WTC11 (cell line): ENCODE data around the gene KBTBD12. TPM values are rescaled to one million over a fixed set of nuclear protein-coding genes. Genes with fewer than 3 reads are reported as not detected.

Experiments
- ATAC-seq: fragments of 200-7000 bp; cut with Tn5 transposase; 2 replicates; pipeline ENCODE4 v1.10.0; 2021; ENCODE audit warnings: mild to moderate bottlenecking, moderate library complexity
- CTCF ChIA-PET: fragments of 300-600 bp; sonication (Branson Sonifier 250); formaldehyde crosslinking; loops from one replicate; lab custom pipeline; 2021; ENCODE audit warnings: antibody characterized with exemption; lab: Charles Lee
- POLR2A ChIA-PET: fragments of 350-600 bp; sonication (Branson Sonifier 250); formaldehyde crosslinking; loops from one replicate; lab custom pipeline; 2021; ENCODE audit warnings: antibody characterized with exemption; lab: Charles Lee
- DNase-seq: peaks from one replicate; pipeline ENCODE4 v3.0.0; 2021; ENCODE audit warnings: low spot score
- H3K27ac Mint-ChIP-seq: 2 replicates; pipeline ENCODE4 v1.8.0; 2021; ENCODE audit warnings: mixed read lengths
- H3K27me3 Mint-ChIP-seq: 2 replicates; pipeline ENCODE4 v1.8.0; 2021; ENCODE audit warnings: low read depth, mild to moderate bottlenecking, moderate library complexity, mixed read lengths
- H3K36me3 Mint-ChIP-seq: 2 replicates; pipeline ENCODE4 v1.8.0; 2021; ENCODE audit warnings: mixed read lengths
- H3K4me1 Mint-ChIP-seq: 2 replicates; pipeline ENCODE4 v1.8.0; 2022; ENCODE audit warnings: mixed read lengths
- H3K4me3 Mint-ChIP-seq: 2 replicates; pipeline ENCODE4 v1.8.0; 2021; ENCODE audit warnings: mild to moderate bottlenecking, moderate library complexity, mixed read lengths
- H3K9me3 Mint-ChIP-seq: 2 replicates; pipeline ENCODE4 v1.8.0; 2021; ENCODE audit warnings: mixed read lengths
- E2F4 ChIP-seq: sonication (generic); formaldehyde crosslinking; IDR thresholded peaks from 2 replicates; pipeline ENCODE4 v1.8.1; 2022; ENCODE audit warnings: low read depth, mild to moderate bottlenecking, moderate library complexity, missing genetic modification reagents, borderline replicate concordance
- E2F5 ChIP-seq: sonication (generic); formaldehyde crosslinking; IDR thresholded peaks from 2 replicates; pipeline ENCODE4 v1.8.1; 2022; ENCODE audit warnings: mild to moderate bottlenecking, moderate library complexity, missing genetic modification reagents
- JUN ChIP-seq: sonication (generic); formaldehyde crosslinking; IDR thresholded peaks from 2 replicates; pipeline ENCODE4 v1.8.0; 2023; ENCODE audit warnings: mild to moderate bottlenecking, missing genetic modification reagents
- NFATC4 ChIP-seq: fragments of 250-450 bp; sonication (Bioruptor Pico); IDR thresholded peaks from 2 replicates; pipeline ENCODE4 v1.9.0; 2021; ENCODE audit warnings: mild to moderate bottlenecking
- NFE2L1 ChIP-seq: sonication (generic); formaldehyde crosslinking; IDR thresholded peaks from 2 replicates; pipeline ENCODE4 v1.8.1; 2023; ENCODE audit warnings: missing genetic modification reagents
- NR1H2 ChIP-seq: sonication (generic); formaldehyde crosslinking; IDR thresholded peaks from 2 replicates; pipeline ENCODE4 v1.9.0; 2021; ENCODE audit warnings: mild to moderate bottlenecking, moderate library complexity, missing genetic modification reagents
- PREB ChIP-seq: sonication (generic); formaldehyde crosslinking; IDR thresholded peaks from 2 replicates; pipeline ENCODE4 v1.8.1; 2022; ENCODE audit warnings: mild to moderate bottlenecking, missing genetic modification reagents, moderate library complexity, borderline replicate concordance
- SMAD3 ChIP-seq: sonication (generic); formaldehyde crosslinking; IDR thresholded peaks from 2 replicates; pipeline ENCODE4 v1.8.0; 2022; ENCODE audit warnings: missing genetic modification reagents, mild to moderate bottlenecking, borderline replicate concordance
- SMAD4 ChIP-seq: sonication (generic); formaldehyde crosslinking; IDR thresholded peaks from 2 replicates; pipeline ENCODE4 v1.8.0; 2022; ENCODE audit warnings: mild to moderate bottlenecking, missing genetic modification reagents
- ZNF138 ChIP-seq: sonication (generic); formaldehyde crosslinking; conservative IDR thresholded peaks from 2 replicates; pipeline ENCODE4 v1.8.1; 2022; ENCODE audit warnings: mild to moderate bottlenecking, moderate library complexity, missing genetic modification reagents
- ZNF263 ChIP-seq: sonication (generic); formaldehyde crosslinking; IDR thresholded peaks from 2 replicates; pipeline ENCODE4 v1.8.1; 2022; ENCODE audit warnings: low read depth, mild to moderate bottlenecking, moderate library complexity, missing genetic modification reagents
- total RNA-seq: library from RNA; stranded (reverse); gene quantifications from 3 replicates; pipeline ENCODE4 v1.2.3, GENCODE V29; 2021
- TF ChIP-seq, protein P1 (sequence below): sonication (generic); formaldehyde crosslinking; conservative IDR thresholded peaks from 2 replicates; pipeline ENCODE4 v1.8.1; 2023; ENCODE audit warnings: mild to moderate bottlenecking, low read depth, missing genetic modification reagents, moderate library complexity
- TF ChIP-seq, protein P2 (sequence below): sonication (generic); formaldehyde crosslinking; IDR thresholded peaks from 2 replicates; pipeline ENCODE4 v1.8.0; 2022; ENCODE audit warnings: mild to moderate bottlenecking, missing genetic modification reagents
- TF ChIP-seq, protein P3 (sequence below): sonication (generic); formaldehyde crosslinking; conservative IDR thresholded peaks from 2 replicates; pipeline ENCODE4 v1.8.1; 2022; ENCODE audit warnings: mild to moderate bottlenecking, missing genetic modification reagents

The KBTBD12 gene
- total RNA-seq, 1 experiment from 2014 or later, result 0.22 TPM

- no peak for TF ChIP-seq ZNF263 (CRISPR knock-in tag)
- TF ChIP-seq JUN (CRISPR knock-in tag), result no peak
- TF ChIP-seq, protein P1, sequence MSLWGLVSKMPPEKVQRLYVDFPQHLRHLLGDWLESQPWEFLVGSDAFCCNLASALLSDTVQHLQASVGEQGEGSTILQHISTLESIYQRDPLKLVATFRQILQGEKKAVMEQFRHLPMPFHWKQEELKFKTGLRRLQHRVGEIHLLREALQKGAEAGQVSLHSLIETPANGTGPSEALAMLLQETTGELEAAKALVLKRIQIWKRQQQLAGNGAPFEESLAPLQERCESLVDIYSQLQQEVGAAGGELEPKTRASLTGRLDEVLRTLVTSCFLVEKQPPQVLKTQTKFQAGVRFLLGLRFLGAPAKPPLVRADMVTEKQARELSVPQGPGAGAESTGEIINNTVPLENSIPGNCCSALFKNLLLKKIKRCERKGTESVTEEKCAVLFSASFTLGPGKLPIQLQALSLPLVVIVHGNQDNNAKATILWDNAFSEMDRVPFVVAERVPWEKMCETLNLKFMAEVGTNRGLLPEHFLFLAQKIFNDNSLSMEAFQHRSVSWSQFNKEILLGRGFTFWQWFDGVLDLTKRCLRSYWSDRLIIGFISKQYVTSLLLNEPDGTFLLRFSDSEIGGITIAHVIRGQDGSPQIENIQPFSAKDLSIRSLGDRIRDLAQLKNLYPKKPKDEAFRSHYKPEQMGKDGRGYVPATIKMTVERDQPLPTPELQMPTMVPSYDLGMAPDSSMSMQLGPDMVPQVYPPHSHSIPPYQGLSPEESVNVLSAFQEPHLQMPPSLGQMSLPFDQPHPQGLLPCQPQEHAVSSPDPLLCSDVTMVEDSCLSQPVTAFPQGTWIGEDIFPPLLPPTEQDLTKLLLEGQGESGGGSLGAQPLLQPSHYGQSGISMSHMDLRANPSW (CRISPR knock-in tag), result no peak
These were observed 28.1 kb upstream of the KBTBD12 start (continued) for GRCh38 chr3:127886956-127887231.

DNA sequence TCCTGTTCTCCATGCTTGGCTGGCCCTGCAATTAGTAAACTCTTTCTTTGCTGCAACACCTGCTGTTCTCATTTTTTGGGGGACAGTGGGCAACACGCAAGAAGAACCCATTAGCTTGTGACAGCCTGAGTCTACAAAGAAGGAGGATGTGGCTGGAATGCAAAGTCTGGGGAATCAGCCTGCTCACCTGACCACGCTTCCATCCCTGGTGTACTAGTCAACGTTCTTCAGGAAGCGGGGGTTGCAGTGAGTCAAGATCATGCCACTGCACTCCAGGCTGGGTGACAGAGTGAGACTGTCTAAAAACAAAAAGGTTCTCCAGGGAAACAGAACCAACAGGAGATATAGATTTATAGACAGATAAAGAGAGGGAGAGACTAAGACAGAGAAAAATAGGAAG is 27.7 kb upstream of the KBTBD12 start:
- peaks cover 12% of the 10 kb centered on the region for H3K36me3 Mint-ChIP-seq

GRCh38 chr3:127888156-127888555 is 26.9 kb upstream of the KBTBD12 start:
- peaks cover 10% of the 10 kb centered on the region; the same call in 1 of the 2 replicates for H3K4me1 Mint-ChIP-seq

More for the DNA sequence above, 27.7 kb upstream of the KBTBD12 start:
- ChIA-PET CTCF (no interaction called here), POLR2A (no interaction called here)
- H3K4me3 Mint-ChIP-seq, result no peak overlapping the region
- TF ChIP-seq, protein P2, sequence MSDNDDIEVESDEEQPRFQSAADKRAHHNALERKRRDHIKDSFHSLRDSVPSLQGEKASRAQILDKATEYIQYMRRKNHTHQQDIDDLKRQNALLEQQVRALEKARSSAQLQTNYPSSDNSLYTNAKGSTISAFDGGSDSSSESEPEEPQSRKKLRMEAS (CRISPR knock-in tag), result no peak
- TF ChIP-seq NR1H2 (CRISPR knock-in tag) (no peak), SMAD4 (CRISPR knock-in tag) (no peak)
- no peaks in the 10 kb centered on the region; the same call in 1 of the 2 replicates for H3K27me3 Mint-ChIP-seq
- peaks cover 24% of the 10 kb centered on the region for H3K9me3 Mint-ChIP-seq
- H3K27ac Mint-ChIP-seq, result no peak overlapping the region
- ATAC-seq (no peak), DNase-seq (no peak)
- peaks cover 10% of the 10 kb centered on the region; the same call in 1 of the 2 replicates for H3K4me1 Mint-ChIP-seq

More at GRCh38 chr3:127888156-127888555, 26.9 kb upstream of the KBTBD12 start:
- ChIA-PET CTCF (interaction anchor here (1.3 kb wide), 1 partner anchor 72 kb away, joined by 3 read pairs; no protein-coding TSS in a partner anchor), POLR2A (no interaction called here)
- ATAC-seq (no peak), DNase-seq (no peak)
- TF ChIP-seq ZNF138 (CRISPR knock-in tag) (no peak), SMAD3 (CRISPR knock-in tag) (no peak), E2F5 (CRISPR knock-in tag) (no peak), NFATC4 (CRISPR knock-in tag) (no peak), E2F4 (CRISPR knock-in tag) (no peak), NFE2L1 (CRISPR knock-in tag) (no peak), JUN (CRISPR knock-in tag) (no peak), PREB (no peak)
- TF ChIP-seq, protein P3, sequence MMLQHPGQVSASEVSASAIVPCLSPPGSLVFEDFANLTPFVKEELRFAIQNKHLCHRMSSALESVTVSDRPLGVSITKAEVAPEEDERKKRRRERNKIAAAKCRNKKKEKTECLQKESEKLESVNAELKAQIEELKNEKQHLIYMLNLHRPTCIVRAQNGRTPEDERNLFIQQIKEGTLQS (CRISPR knock-in tag), result no peak
- Mint-ChIP-seq H3K36me3 (peaks cover 12% of the 10 kb centered on the region), H3K27me3 (no peaks in the 10 kb centered on the region; the same call in 1 of the 2 replicates), H3K4me3 (no peak overlapping the region), H3K27ac (no peak overlapping the region), H3K9me3 (peaks cover 24% of the 10 kb centered on the region)
